ENCODE results near the gene KIF20A.

KIF20A gene

DNA sequence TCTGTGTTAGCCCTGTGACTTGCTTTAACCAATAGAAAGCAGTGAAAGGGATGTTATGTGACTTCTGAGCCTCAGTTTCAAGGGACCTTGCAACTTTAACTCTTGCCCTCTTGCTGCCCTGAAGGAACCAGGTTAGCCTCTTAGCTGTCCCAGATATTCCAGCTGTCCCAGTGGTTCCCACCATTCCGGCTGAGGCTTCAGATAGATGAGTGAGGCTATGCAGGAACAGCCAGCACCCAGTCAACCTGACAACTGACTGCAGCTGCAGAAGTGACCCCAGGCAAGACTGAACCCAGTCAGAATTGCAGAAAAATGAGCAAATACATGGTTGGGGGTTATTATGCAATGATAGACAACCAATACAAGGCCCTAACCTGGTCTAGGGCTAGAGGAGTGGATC, 44.6 kb downstream of the KIF20A start:
- TF ChIP-seq, protein P1, sequence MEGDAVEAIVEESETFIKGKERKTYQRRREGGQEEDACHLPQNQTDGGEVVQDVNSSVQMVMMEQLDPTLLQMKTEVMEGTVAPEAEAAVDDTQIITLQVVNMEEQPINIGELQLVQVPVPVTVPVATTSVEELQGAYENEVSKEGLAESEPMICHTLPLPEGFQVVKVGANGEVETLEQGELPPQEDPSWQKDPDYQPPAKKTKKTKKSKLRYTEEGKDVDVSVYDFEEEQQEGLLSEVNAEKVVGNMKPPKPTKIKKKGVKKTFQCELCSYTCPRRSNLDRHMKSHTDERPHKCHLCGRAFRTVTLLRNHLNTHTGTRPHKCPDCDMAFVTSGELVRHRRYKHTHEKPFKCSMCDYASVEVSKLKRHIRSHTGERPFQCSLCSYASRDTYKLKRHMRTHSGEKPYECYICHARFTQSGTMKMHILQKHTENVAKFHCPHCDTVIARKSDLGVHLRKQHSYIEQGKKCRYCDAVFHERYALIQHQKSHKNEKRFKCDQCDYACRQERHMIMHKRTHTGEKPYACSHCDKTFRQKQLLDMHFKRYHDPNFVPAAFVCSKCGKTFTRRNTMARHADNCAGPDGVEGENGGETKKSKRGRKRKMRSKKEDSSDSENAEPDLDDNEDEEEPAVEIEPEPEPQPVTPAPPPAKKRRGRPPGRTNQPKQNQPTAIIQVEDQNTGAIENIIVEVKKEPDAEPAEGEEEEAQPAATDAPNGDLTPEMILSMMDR (conservative IDR thresholded peaks at IDR 0.05) = no peak
- TF ChIP-seq ZFX (IDR thresholded peaks at IDR 0.05) = no peak
- no peak overlapping the region for H3K27ac ChIP-seq

DNA sequence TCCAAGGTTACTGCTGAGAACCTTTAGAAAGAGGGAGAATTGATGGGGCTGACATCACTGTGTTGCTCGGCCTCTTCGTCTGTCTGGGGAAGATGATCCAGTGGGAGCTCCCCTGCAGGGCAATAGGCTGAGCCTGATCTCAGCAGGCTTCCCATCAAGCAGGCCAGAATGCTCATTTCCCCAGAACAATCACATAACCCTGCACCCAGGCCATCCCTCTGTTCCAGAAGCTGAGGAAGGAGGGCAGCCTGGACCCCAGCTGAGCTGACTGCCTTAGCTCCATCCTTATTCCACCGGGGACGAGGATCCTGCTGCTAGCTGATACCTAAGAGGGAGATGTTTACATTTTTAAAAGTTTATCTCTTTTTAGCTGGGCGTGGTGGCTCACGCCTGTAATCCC, 45.8 kb downstream of the KIF20A start:
- TF ChIP-seq, protein P1 (conservative IDR thresholded peaks at IDR 0.05) = no peak
- TF ChIP-seq ZFX (IDR thresholded peaks at IDR 0.05) = no peak
- H3K27ac ChIP-seq = no peak overlapping the region

- TF ChIP-seq ZFX (IDR thresholded peaks at IDR 0.05) = no peak
- TF ChIP-seq, protein P1 (conservative IDR thresholded peaks at IDR 0.05) = no peak
- no peak overlapping the region for H3K27ac ChIP-seq
These were observed 48.0 kb downstream of the KIF20A start for GRCh38 chr5:138226910-138227309.

DNA sequence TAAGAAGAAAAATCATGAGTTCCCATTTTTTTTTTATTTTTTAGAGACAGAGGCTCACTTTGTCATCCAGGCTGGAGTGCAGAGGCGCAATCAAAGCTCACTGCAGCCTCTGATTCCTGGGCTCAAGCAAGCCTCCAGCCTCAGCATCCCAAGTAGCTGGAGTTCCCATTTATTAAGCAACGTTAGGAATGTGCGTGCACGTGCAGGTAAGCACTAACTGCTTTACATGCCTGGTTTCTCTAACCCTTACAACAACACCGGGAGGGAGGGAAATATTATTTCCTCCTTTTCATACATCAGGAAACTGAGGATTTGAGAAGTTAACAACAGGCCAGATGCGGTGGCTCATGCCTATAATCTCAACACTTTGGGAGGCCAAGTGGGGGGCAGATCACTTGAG, 50.5 kb downstream of the KIF20A start:
- peak overlapping the region; percentile 34; the same call in 1 of the 2 replicates for H3K27ac ChIP-seq
- TF ChIP-seq, protein P1 (conservative IDR thresholded peaks at IDR 0.05) = no peak
- TF ChIP-seq ZFX (IDR thresholded peaks at IDR 0.05) = no peak

GRCh38 chr5:138230261-138230660, 51.3 kb downstream of the KIF20A start:
- TF ChIP-seq ZFX (IDR thresholded peaks at IDR 0.05) = no peak
- TF ChIP-seq, protein P1 (conservative IDR thresholded peaks at IDR 0.05) = no peak
- H3K27ac ChIP-seq = peak overlapping the region; percentile 34

GRCh38 chr5:138230981-138231589, 52.2 kb downstream of the KIF20A start:
- peak overlapping the region; percentile 34 for H3K27ac ChIP-seq
- no peak for TF ChIP-seq ZFX (IDR thresholded peaks at IDR 0.05)
- TF ChIP-seq, protein P1 (conservative IDR thresholded peaks at IDR 0.05) = no peak

DNA sequence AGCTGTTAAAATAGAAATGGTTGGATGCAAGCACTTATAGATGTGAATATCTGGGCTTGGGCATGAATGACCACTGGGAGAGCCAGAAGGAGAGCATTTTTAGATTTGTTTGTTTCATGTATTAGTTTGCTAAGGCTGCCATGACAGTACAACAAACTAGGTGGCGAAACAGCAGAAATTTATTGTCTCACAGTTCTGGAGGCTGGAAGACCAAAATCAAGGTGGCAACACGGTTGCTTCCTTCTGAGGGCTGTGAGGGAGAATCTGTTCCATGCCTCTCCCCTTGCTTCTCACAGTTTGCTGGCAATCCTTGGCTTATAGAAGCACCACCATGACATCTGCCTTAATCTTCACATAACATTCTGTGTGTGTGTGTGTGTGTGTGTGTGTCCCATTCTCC, 54.4 kb downstream of the KIF20A start:
- no peak overlapping the region for H3K27ac ChIP-seq
- TF ChIP-seq ZFX (IDR thresholded peaks at IDR 0.05) = no peak
- TF ChIP-seq, protein P1 (conservative IDR thresholded peaks at IDR 0.05) = no peak
